Skin epidermis (tissue), 12 donors: ENCODE data around the gene SPAG5.
A peak's percentile ranks its signal among the peaks of the same experiment; 100 is the strongest.

ENCODE experiments used
- H3K27ac ChIP-seq, 21 experiments: fragments of 200-600 bp; sonication (generic) in 11 of 21; one replicate each; pipeline ENCODE4 v1.5.0; 2020; ENCODE audit warnings: mild to moderate bottlenecking in 3 of 21, inconsistent platforms in 2 of 21, moderate library complexity in 2 of 21
- H3K4me3 ChIP-seq, 7 experiments: fragments of 200-600 bp; sonication (generic) in 2 of 7; one replicate each; pipeline ENCODE4 v1.5.0; 2020; ENCODE audit warnings: inconsistent platforms in 2 of 7, mild to moderate bottlenecking in 2 of 7, moderate library complexity in 1 of 7

Gene SPAG5

DNA sequence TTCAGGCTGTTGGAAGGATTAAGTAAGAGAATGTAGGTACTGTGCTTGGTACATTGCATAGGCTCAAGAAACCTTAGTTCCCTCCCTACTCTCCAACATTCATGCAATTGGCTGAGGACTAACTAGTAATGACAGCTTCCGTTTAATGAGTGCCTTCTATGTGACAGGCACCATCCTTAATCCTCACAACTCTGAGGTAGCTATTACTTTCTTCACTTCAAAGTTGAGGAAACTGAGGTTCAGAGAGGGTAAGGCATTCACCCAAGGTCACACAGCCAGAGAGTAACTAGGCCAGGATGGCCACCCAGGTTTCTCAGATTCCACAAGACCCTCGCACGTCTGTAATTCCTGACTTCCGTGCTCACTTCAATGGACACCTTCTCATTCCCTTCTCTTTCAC, 68.6 kb downstream of the SPAG5 start:
- H3K4me3 ChIP-seq, result no peak overlapping the region
- peak overlapping the region in 1 of 21 experiments; percentile 48 for H3K27ac ChIP-seq

DNA sequence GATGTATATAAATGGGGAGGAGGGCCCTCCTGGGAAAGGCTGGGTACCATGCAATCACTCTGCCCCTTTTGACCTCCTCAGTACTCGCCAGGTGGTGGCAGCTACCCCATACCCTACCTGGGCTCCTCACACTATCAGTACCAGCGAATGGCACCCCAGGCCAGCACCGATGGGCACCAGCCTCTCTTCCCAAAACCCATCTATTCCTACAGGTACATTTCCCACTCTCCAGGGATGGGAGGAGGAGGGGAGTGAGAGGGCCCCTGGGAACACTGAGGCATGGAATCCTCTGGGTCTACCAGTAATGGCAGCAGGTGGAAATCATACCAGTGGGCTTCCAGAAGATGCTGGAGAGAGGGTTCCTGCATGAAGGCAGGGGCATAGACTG, 69.8 kb downstream of the SPAG5 start:
- Histone ChIP-seq H3K27ac (peak overlapping the region in 1 of 21 experiments; percentile 65), H3K4me3 (no peak overlapping the region)

DNA sequence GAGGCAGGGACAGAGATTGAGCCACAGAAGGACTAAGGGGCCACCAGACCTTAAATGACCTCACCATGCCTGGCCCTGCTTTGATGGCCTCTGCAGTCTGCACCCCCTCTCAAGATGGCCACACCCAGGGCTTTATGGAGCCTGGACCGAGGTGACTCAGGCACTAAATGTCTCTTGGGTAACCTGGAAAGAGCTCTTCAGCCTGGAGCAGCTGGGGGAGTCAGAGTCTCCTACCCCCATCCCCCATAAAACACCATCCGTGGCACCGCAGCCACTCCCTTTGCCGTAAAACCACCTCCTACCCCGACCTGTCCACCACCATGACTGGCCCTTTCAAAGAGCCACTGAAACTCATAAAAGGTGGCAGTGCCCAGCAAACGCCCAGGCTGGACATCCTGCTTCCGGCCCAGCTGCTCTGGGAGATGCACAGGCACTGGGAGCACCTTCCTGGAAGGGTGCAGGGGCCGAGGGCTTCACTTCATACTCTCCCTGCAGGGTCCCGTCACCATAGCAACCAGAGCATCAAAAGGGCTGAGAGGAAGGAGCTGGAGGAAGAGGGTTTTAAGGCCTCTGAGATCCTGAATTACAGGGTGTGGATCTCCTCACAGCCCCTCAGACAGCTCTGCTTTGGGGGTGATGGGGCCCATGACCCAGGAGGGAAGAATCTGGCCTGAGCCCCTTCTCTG, 70.4 kb downstream of the SPAG5 start:
- H3K27ac ChIP-seq, result peak overlapping the region in 7 of 21 experiments; percentile 43 to 78 (median 67)
- H3K4me3 ChIP-seq, result no peak overlapping the region

DNA sequence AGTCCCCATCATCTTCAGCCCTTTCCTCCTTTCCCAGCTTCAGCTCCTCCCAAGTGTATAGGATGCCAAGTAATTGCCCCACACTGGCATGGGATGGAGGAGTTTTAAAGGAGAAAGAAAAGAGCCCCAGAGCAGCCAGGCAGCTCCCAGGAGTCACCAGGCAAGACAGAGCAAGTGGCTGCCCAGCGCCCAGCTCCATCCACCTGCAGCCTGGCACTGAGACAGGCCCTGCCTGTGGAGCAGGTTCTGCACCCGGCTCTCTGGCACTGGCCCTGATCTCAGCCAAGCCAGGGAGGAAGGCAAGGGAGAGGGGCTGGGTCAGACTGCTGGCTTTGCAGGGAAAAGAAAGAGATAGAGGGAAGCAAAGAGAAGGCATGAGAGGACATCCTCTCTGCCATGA, 71.0 kb downstream of the SPAG5 start:
- Histone ChIP-seq H3K27ac (peak overlapping the region in 14 of 21 experiments; percentile 12 to 78 (median 56)), H3K4me3 (no peak overlapping the region)
